Right hindlimb (tissue), 1 donor: ENCODE measurements around the gene NCAPD2.
A peak's percentile ranks its signal among the peaks of the same experiment; 100 is the strongest.

ENCODE experiments used
- DNase-seq: peaks from one replicate; pipeline ENCODE4 v3.0.0-alpha.2; 2018

The NCAPD2 gene

GRCh38 chr12:6493497-6494257 is at the start of gene NCAPD2:
TSS of gene NCAPD2 (plus strand) at chr12:6494102. CDS start at chr12:6495099, 997 bp downstream.
- DNase-seq: peak; percentile 98

DNA sequence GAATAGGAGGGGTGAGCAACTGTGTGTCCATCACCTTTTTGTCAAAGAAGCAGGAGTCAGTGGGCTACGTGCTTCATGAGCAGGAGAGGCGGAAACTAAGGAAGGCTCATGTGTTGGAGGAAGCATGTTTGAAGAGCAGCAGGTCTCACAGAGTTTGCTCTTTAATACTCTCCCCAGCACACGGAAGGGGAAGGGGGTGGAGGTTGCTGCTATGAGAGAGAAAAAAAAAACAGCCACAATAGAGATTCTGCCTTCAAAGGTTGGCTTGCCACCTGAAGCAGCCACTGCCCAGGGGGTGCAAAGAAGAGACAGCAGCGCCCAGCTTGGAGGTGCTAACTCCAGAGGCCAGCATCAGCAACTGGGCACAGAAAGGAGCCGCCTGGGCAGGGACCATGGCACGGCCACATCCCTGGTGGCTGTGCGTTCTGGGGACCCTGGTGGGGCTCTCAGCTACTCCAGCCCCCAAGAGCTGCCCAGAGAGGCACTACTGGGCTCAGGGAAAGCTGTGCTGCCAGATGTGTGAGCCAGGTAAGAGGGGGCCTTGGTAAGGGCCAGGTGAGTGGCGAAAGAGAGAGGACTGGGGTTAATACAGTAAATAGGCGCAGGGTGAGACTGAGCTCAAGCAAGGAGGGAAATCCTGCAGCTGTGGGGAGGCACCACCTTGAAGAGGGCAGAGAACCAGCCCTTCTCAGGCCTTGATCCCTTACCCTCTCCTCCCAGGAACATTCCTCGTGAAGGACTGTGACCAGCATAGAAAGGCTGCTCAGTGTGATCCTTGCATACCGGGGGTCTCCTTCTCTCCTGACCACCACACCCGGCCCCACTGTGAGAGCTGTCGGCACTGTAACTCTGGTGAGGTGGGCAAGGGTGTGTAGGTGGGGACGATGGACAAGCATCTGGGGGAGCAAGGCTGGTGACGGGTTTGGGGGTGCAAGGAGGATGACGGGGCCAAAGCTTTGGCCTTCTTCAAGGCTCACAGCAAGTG is 48.9 kb upstream of the NCAPD2 start, which contains the start of gene CD27:
Gene CD27 (plus strand): TSS at position 252 of the 985 bp plus-strand sequence. CDS start 141 bp downstream, at position 393.
- no peak for DNase-seq

- no peak for DNase-seq
Observed at GRCh38 chr12:6450091-6450868, 43.6 kb upstream of the NCAPD2 start.

DNA sequence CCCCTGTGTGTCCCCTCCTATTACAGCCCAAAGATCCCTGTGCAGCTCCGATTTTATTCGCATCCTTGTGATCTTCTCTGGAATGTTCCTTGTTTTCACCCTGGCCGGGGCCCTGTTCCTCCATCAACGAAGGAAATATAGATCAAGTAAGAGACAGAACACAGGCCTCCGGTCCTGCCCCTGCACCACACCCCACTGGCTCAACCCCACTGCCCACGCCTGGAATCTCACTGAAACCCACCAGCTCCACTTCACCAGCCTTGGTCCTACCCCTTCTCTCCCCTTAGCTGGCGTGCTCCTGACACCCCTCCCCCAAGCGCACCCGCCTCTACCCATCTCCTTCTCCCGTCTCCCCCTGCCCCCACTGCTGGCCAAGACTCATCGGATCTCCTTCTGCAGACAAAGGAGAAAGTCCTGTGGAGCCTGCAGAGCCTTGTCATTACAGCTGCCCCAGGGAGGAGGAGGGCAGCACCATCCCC is 43.0 kb upstream of the NCAPD2 start:
- no peak for DNase-seq

GRCh38 chr12:6451348-6452244 is 42.3 kb upstream of the NCAPD2 start, which contains the start of gene TAPBPL:
TSS of gene TAPBPL (plus strand) at chr12:6452042. CDS start at chr12:6452249, 207 bp downstream.
- DNase-seq: peak; percentile 94

DNA sequence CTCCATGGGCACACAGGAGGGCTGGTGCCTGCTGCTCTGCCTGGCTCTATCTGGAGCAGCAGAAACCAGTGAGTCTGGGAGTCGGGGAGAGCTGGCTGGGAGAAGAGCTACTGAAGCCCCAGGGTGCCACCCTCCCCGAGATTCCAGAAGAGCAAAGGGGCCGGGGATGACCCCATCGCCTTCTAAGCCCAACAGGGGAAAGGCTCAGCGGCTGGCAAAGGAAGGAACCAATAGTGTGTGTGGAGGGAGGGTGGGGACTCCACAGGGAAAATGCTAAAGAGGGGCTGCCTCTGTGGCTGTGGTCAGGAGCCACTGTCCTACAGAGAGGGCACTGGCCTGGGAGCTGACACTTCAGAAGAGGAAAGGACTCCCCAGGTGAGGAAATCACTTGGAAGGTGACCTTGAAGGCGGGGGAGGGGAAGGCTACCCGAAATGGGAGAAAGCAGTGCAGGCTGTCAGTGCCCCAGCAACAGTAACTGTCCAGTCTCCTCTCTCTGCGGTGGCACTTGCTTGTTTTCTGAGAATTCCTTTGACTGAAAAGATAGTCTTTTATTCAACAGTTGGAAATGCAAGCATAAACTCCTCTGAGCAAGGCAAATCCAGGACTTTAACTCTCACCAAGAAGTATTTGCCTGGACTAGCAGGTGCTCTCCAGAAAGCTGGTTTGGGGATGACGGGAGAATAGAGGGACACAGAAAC is 41.5 kb upstream of the NCAPD2 start:
- no peak for DNase-seq

- DNase-seq: peak; percentile 32
Observed at GRCh38 chr12:6452944-6453630, 40.8 kb upstream of the NCAPD2 start.

- no peak for DNase-seq
Observed at GRCh38 chr12:6457220-6457945, 36.5 kb upstream of the NCAPD2 start.

- no peak for DNase-seq
Observed at GRCh38 chr12:6458281-6459003, 35.5 kb upstream of the NCAPD2 start.

DNA sequence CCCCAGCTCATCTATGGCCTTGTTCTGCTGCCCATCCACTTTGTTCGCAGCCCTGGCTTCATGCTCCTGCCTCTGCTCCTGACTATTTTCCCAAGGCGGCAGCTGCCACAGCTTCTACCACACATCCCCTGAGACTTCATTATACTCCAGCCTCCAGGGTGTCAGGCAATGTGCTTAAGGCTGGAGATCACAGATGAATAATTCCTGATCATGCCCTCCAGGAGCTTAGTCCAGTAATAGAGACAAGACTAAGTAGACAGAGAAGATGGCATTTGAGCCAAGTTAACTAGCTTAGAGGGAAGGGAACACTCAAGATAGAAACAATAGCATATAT is 34.9 kb upstream of the NCAPD2 start:
- DNase-seq: no peak

DNA sequence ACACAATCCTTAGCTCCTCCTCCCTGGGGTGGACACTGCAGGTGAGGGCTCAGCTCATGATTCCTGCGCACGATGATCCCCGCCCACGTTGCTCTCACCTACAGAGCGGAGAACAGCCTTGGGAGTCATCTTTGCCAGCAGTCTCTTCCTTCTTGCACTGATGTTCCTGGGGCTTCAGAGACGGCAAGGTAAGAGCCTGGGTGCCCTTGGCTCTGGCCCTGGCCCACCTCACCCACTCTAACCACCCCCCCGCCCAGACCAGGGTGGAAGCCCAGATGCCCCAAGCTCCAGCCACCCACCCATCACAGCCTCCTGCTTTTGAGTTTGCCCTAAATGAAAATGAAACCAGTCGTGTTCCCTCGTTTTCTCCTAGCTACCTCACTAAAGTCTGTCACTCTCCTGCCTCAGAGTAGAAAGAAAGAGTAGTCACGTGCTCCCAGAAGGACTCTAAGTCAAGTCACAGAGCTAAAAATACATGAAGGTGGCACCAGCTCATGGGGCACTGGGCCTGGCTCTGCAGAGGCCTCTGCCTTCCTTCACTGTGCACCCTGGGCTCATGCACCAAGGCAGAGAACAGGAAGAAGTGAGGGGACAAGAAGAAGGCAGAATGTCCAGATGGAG is 33.0 kb upstream of the NCAPD2 start:
- DNase-seq: no peak

- peak; percentile 33 for DNase-seq
Observed at GRCh38 chr12:6461401-6462233, 32.3 kb upstream of the NCAPD2 start.

DNA sequence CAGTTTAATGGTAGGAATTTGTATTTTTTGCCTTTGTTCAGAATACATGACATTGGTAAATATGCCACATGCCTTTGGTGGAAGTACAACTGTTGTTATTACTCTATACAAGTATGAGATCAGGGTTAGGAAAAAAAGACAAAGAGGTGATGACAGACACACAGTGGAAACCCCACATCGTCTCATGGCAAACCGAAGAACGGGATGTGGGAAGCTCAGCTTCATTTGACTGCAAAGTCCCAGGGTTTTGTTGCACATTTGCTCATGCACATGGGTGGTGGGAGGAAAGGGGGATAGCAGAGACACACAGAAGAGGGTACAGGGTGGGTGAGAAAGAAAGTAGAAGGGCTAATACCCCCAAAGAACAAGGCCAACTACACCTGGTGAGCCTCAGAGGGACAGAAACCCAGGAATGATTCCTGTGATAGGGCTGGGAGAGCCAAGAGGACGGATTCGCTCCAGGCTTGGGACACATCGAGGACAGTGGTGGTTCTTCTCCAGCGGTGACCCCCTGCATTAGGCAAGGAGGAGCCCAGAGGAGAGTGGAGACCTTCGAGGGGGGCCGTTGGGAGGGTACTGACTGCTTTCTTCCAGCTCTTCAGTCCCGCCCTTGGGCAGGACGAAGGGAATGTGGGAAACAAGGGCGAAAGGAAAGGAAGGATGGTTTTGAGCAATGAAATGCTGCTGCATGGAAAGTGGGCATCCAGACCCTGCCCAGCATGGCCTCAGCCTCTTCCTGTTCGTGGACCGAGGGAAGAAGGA is 31.5 kb upstream of the NCAPD2 start:
- no peak for DNase-seq

GRCh38 chr12:6463216-6463615 is 30.7 kb upstream of the NCAPD2 start:
- DNase-seq: no peak

DNA sequence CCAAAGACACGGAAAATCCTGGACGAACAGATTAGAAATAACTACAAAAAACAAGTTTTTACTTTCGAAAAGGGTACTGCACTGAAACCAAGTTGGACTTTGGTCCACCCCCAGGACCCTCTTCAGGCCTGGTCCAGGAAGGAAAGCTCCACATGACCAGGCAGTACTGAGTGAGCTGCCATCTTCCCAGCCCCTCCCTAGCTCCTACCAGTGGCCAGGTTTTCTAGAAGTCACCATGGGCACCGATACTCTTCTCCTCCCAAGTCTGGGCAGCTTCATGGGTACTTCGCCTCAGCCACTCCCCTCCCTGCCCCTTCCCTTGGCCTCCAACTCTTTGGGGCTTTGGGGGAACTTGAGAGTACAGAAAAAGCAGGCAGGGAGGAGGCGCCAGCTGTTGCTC is 30.0 kb upstream of the NCAPD2 start:
- DNase-seq: no peak

DNA sequence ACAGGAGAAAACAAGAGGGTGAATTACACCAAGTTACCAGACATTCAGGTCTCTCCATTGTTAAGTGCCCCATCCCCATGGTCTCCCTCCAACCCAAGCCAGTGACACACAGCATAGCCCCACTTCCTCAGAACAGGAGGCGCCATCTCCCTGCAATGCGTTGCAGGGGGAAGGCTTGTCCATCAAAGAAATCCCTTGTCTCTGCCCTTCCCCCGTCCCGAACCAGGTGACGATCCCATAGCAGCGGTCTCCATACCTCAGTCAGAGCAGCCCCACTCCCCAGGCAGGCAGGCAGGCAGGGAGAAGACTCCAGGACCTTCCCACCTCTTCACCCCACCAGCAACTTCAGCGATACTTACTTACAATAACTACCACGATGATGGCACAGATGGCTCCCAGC is 29.4 kb upstream of the NCAPD2 start:
- DNase-seq: no peak
